ENCODE measurements around the gene ANKRD11.

ANKRD11 gene

DNA sequence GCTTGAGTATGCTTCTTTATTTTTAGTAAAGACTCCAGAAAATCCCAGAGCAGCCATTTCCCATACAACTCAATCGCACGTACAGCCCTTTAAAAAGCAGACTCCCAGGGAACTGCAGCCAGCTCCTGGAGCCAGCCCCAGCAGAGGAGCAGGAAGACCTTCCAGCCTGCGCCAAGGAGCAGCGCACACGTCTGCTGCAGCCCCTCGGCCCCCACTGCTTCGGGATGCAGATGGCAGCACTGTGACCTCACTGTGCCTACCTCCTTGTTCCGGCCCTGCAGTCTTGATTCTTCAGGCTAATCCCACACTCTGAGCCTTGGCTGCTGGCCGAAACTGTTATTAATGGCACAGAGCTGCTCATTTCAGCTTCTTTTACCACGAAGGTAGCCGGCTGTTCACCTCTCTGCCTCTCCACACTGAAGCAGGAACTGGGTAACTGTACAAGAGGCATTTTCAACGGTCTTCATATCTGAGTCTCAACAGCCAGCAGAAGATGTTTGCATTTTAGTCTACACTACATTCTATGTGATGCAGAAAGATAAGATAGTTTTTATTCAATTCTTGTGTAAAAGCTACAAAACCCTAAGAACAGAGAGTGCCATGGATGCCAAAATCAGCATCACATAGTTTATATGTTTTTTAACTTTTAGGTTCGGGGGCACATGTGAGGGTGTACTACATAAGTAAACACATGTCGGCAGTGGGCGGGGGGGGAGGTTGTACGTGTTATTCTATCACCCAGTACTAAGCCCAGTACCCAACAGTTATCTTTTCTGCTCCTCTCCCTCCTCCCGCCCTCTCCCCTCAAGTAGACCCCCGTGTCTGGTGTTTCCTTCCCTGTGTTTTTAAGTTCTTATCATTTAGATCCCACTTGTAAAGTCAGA, 130.9 kb downstream of the ANKRD11 start:
- DNase-seq = no peak

DNA sequence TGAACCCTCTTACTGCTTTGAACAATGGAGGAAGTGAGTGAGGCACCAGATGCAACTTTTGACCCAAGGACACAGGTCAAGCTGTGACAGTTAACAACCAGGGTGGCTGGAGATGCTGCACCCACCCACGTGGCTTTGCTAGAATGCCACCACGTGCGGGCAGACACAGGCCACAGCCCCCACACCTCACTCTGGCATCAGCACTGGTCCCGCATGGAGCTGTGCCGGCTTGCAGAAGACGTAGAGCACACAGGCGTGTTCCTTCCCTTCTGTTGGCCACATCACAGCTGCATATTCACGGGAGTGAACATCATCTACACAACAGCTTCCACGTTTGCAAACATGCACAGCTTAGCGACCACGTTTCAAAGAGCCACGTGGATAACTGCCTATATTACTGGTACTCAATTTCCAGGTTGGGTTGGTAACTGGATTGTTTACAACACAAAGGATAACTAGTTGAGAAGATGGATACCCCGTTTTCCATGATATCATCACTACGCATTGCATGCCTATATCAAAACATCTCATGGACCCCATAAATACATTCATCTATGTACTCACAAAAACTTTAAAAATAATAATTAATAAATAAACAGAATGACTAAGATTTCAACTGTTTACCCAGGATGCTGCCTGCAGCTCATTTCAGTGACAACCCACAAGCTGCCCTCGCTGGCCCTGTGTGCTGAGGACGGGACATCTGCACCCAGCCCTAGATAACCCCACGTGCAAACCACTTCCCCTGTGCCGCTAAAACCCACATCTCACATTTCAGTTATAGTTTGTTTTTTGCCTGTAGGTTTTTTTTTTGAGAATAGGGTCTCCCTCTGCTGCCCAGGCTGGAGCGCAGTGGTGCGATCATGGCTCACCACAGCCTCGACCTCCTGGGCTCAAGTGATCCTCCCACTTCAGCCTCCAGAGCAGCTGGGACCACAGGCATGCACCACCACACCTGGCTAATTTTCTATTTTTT, 132.0 kb downstream of the ANKRD11 start:
- peak; percentile 66 for DNase-seq

DNA sequence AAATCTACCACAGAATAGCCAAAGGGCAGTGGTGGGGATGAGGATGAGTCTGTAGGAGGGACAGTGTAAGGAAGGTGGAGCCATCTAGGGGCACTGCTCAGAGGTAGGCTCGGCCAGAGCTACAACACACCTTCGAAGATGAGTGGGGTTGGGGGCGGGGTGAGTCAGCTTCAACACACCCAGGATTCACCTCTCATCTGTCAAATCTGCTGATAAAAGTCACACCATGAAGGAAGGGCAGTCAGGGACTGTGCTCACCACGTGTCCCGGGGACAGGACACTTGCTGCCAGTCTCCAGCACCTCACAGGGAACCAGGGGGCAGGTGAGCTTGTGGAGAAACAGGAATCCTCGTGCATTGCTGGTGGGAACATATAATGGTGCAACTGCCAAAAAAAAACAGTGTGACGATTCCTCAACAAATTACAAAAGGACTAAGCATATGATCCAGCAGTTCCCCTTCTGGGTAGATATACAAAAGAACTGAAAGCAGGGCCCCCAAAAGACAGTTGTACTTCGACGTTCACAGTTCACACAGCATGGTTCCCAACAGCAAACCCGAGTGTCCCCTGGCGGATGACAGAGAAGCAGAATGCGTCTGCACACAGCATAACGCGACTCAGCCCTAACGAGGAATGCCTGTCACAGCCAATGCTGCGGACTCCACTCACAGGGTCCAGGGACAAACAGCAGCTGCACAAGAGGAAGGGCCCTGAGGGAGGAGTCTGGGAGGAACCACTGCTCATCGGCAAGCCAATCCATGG, 133.1 kb downstream of the ANKRD11 start:
- DNase-seq = peak; percentile 52

DNA sequence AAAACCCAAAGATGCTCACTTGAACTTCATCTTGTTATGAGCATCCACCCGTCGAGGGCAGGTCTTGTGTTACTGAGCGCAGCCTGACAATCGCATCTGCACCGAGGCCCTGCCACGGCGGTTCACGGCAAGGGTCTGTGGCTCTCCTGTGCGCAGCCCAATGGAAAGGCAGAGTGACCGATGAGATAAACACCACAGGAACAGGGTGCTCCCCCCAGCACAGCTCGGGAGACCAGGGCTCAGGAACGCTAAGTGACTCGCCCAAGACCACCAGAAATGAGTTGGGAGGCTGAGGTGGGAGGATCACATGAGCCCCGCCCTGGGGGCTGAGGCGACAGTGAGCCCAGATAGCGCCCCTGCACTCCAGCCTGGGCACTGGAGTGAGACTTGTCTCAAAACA, 134.7 kb downstream of the ANKRD11 start:
- DNase-seq = no peak

DNA sequence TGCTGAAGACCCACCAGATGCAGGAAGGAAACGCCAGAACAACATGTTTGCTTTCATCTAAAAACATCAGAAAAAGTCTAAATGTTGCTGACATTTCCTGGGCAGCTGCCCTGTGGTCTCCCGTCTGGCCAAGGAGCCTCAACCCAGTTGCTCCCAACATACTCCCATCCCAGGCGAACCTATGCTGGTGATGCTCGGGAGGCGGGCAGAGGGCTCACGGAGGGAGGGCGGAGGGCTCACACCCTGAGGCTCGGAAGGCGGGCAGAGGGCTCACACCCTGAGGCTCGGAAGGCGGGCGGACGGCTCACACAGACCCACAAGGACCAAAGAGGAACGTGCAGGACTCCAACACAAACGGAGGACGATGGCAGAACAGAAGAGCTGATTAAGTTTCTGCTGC, 135.4 kb downstream of the ANKRD11 start:
- DNase-seq = no peak

DNA sequence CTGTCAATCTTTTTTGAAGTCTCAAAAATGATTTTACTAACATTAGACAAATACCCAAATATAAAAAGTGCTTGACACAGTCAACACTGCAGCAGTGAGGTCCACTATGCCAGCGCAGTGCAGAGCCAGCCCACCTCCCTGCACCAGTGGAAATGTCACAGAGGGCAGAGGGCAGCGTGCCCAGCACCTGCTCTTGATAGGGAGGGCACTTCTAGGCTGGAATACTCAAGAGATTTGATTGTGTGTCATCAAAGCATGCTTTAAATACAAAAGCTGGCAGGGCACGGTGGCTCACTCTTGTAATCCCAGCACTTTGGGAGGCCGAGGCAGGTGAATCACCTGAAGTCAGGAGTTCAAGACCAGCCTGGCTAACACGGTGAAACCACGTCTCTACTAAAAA, 136.0 kb downstream of the ANKRD11 start:
- DNase-seq = no peak

DNA sequence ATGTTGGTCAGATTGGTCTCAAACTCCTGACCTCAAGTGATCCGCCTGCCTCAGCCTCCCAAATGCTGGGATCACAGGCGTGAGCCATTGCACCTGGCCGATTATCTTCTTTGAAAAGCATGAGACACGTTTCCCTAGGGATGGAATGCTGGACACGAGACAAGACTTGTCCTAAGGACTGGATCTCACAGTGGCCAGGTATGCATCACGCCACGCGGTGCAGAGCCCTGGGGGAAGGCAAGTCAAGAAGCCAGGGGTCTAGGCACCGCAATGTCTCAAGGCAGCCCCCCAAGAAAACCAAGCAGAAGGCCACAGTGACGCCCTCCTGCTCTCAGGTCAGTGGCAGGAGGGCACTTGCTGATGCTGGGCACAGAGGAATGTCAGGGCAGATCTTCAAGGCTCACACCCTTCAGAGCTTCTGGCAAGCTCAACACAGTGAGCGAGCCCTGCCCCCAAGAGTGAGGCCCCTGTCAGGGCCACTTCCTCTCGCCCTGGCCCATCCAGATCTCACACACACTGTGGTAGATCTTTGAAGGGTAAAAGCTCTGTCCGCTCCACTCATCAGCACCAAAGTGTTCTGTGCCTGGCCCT, 138.2 kb downstream of the ANKRD11 start:
- DNase-seq = no peak

DNA sequence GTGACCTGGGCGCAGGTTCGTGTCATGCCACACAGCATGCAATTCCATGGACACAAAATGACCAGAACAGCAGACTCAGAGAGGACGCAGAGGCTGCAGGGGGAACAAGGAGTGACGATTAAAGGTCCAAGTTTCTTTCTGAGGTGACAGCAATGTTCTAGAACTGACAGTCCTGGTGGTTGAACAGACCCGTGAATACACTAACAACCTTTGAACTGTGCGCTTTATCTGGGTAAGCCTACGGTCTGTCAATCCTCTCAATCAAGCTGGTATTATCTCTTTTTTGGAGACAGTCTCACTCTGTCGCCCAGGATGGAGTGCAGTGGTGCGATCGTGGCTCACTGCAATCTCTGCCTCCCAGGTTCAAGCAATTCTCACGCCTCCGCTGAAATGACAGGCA, 138.7 kb downstream of the ANKRD11 start:
- DNase-seq = no peak

DNA sequence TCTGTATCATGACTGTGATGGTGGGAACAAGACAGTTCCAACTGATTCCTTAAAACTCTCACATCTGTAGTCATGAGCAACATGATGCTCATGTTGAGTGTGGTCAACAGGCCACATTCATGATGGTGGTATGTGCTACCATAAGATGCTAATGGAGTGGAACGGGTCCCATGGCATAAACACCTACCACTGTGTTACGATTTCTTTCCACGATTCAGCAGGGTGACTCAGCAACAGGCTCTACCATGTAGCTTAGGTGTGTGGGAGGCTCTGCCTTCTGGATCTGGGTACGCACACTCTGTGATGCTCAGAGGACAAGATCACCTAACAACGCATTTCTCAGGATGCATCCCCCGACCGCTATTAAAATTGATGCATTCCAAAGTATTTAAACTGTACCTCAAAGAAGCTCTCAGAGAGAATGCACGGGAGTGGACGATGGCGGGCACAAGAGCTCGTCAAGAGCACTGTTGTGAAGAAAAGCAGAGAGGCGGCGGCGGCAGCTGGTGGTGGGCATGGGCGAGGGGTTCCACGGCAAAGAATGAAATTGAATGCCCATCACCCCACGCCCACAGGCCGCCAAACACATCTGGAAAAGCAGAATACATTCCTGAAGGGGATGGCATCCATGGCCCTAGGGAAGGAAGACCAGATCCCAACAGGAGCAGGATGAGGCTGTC, 139.5 kb downstream of the ANKRD11 start:
- DNase-seq = no peak

DNA sequence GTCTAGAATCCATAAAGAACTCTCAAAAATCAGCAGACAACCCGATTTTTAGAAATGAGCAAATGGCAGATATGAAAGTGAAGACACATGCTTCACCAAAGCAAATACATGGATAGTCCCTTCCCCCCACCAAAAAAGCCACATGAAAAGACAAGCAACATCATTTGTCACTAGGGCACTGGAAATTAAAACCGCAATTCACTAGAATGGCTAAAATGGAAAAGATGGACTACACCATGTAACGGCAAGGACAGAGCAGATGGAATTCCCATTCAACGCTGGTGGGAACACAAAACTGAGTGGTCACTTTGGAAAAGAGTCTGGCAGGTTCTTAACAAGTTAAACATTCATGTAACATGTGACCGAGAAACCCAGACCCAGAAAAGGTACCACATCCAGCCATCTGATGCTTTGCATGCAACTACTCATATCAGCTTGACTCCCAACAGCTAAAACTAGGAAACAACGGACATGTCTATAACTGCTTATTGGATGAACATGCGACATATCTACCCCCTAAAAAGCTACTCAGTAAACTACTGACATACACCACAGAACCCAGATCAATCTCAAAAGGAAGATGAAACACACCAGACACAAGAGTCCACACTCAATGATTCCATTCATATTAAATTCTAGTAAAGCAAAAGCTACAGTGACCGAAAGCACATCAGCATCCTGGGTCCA, 140.3 kb downstream of the ANKRD11 start:
- DNase-seq = peak; percentile 69

DNA sequence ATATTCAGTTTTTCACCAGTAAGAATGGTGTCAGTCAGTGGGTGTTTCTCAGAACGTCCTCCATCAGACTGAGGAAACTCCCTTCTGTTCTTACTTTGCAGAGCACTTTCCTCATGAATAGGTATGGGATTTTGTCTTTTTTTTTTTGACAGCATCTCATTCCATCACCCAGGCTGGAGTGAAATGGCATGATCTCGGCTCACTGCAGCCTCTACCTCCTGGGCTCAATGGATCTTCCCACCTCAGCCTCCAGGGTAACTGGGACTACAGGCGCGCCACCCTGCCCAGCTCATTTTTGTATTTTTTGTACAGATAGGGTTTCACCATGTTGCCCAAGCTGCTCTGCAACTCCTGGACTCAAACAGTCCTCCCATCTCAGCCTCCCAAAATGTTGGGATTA, 142.6 kb downstream of the ANKRD11 start:
- DNase-seq = no peak

DNA sequence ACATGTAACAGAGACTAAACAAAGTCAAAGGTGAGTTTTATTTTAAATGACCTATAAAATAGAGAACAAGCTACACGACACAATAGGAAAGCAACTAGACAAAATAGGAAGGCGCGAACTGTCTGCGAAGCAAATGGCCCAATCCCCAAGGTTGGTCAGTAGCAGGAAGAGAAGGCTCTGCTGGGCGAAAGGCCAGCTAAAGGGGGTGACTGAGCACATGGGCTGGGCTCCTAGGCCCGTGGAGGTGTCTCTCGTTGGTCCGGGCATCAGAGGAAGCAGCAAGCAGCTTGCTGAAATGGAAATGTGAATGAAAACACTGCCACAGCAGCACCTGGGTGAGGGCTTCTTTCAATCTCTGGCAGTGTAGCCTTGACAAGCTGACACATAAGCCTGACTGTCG, 143.5 kb downstream of the ANKRD11 start:
- DNase-seq = no peak

DNA sequence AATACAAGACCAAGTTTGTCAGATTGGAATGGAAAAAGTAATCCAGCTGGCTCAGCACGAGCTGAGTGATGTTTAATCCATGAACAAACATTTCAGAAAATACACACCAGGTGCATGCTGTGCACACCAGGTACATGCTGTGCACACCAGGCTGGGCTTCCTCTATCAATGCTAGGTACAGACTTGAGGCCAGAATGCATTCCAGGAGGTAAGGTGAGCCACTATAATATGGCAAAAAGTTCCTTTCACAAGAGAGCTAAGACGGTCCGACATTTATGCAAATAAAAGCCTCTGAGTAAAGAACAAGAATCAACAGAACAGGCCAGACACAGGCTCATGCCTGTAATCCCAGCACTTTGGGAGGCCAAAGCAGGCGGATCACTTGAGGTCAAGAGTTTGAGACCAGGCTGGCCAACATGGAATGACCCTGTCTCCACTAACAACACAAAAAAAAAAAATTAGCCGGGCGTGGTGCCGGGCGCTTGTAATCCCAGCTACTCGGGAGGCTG, 144.7 kb downstream of the ANKRD11 start:
- no peak for DNase-seq

DNA sequence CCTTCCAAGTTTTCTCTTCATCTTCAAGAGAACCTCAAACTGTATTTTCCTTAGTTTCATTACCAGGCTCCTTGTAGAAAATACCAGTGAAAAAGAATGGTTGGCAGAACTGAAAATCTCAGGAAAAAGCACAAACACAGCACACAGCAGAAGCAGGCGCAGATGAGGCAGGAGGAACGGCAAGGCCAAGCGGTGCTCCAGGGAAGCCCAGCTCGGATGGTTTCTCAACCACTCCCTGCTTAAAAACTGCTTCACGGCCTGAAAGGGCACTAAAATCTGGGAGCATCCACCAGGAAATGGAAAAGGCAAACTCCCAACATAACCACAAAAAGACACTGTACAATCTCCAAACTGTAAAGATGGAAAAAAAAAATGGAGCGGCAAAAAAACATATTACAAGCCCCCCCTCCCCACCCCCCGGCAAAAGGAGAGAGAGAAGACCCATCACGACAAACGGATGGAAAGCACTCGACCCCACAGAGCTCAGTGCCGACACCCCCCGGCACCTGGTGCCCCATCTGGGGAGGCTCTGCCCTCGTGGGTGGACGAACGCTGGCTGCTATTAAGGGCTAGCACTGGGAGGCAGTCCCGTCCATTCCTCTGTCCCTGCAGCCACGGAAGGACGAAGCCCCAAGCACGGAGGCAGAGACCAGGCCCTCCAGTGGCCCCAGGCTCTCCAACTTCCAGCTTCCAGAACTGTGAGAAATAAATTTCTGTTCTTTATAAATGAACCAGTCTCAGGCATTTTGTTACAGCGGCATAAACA, 145.3 kb downstream of the ANKRD11 start:
- DNase-seq = no peak

DNA sequence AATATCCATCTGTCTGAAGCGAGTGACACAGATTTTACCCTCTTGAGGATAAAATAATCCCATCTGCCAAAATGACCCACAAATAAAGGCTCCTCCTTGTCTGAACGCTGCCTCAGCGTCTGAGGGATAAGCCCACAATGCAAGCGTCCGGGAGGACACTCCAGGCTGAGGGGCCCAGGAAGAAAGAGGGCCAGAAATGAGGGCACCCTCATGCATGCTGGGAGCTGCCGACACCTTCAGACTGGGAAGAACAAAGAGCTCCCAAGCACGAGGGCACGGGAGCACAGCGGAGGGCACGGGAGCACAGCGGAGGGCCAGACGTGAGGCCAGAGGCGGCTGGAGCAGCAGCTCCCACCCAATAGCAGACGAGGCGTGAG, 145.9 kb downstream of the ANKRD11 start:
- no peak for DNase-seq

DNA sequence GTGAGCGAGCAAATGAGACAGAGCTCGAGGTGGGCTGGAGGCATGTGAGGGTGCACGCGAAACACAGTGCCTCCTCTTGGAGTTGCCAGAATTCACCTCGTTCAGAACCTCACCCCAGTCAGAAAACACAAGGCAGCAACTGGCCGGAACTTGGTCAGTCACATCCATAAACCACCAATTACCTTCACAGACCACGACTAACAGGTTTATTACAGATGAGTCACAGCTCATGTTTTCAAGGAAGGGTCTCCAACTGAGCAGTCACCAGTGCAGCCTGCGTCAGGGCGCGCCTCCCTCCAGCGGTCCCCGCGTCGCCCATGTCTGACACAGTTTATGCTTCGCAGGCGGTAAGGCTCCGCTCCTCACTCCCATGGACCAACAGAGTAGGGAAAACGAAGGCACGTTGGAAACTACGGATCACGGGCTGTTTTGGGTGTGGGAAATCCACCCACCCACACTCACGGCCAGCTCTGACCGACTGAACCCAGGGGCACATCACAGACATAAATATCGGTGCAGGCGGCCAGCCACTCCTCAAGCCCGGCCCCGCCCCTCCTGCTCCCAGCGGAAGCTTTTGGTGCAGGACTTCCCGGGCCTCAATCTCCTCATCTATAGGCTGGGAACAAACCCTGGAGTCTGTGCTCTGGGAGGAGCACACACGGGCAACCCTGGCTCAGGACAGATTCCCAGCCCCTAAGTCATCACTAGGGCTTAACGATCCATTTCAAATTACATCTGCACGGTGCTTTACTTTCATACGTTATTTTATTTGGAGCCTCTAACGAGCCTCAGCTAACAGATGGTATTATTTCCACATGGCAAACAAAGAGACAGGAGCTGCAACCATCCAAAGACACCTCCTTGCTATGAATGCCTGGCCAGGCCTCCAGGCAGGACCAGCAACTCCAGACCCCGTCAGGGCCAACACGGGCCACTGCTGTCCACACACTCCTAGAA, 146.6 kb downstream of the ANKRD11 start:
- DNase-seq = no peak

DNA sequence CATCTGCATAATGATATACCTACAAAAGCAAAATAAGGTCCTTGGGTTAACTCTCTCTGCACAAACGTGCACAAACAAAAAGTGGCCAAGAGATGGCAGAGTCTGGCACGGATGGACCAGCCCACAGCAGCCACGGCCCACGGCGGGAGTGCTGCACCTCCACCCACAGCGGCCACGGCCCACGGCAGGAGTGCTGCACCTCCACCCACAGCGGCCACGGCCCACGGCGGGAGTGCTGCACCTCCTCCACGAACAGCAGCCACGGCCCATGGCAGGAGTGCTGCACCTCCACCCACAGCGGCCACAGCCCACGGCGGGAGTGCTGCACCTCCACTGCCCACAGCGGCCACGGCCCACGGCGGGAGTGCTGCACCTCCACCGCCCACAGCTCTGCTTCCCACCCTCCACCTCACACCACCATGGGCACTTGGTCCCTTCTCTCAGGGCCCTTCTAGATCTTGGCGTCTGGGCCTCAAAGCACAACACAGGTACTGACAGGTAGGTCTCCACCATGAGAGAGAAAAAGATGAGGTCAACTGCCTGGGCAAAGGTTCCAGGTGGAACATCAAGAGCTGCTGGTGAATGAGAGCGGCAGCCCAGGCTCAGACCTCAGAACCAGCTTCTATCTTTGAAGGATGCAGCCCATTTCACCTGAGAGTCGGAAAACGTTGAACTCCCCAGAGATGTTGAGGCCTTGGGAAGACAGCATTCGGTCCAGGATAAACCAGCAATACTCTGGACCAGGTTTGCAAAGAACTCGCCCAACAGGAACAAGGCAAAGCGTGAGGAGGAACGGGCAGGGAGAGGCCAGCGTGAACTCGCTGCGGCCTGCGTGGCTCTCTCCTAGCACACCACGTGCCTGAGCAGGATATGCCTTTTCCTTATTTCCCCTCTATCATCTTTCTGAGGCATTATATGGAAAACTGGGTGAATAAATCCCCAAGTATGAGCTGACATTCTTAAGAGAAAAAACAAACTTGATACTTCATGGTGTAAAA, 148.4 kb downstream of the ANKRD11 start:
- no peak for DNase-seq

DNA sequence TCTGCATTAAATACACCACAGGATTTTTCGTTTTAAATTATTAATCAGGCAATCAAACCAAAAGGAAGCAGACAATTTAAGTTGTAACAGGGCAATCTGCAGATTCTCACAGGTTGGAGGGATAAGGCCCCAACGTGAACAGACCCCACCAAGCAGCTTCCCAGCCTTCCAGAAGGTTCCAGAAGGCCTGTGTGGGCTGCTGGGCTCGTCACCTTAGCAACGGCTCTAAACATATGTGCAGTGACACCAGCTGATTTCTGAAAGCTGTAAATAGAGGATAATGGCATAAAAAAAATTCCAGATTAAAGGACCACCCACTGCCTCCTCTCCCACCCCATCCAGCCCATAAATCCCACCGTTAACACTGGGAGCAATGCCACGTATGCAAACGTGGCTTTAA, 149.1 kb downstream of the ANKRD11 start:
- no peak for DNase-seq
